ENCODE data around the gene ACY1. TPM values are rescaled to one million over a fixed set of nuclear protein-coding genes. Genes with fewer than 3 reads are reported as not detected.

ACY1 gene
- total RNA-seq, 1 donor from 2014 or later, result 19.4 TPM

DNA sequence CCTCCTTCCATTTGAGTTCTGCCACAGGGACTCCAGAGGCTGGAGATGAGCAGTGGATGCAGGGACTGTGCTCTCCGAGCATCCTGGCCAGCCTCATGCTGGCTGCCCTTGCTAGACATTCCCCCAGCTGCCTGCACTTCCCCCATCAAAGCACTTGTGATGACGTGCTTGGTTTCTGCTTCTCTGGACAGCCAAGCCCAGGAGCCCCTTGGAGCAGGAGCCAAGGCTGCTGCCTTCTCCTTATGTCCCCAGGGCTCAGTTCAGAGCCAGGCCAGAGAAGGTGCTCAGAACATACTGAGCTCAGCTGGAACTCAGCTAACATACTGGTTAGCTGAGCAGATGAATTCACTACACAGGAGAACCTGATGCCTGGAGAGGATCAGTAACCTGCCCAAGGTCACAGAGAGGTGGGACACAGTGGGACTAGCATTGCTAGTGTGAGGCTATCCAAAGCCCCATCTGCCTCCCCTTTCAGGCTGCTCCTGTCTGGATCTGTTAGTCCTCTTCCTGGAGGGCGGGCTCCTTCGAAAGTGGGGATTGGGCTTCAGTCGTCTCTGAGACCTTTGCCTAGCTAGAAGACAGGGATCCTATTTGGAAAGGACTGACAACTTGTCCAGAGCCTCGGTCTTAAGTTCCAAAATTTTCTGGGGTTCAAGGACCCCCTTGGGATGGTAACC, 20.3 kb upstream of the ACY1 start:
- DNase-seq (ENCODE audit: low read depth in 2 of 2), result no peak

- no peak for DNase-seq (ENCODE audit: low read depth in 2 of 2)
Measured at GRCh38 chr3:51963951-51964451, 19.3 kb upstream of the ACY1 start.

DNA sequence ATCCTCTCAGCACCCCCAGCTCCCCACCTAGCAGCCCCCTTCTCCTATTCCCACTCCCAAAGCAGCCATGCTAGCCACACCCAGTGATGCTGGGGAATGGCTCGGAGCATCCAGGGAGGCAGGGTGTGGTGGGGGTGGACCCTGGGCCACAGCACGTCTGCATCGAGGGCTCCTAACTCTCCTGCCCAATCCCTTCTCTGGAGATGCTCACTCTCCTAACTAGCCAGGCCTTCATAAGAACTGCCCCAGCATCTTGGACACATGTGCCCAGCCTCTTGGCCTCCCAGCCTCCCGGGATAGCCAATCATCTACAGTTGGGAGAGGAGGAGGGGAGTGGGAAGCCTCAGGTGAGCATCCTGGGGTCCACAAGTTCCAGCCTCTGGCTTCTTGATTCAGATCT, 18.8 kb upstream of the ACY1 start:
- DNase-seq (ENCODE audit: low read depth in 2 of 2), result no peak

DNA sequence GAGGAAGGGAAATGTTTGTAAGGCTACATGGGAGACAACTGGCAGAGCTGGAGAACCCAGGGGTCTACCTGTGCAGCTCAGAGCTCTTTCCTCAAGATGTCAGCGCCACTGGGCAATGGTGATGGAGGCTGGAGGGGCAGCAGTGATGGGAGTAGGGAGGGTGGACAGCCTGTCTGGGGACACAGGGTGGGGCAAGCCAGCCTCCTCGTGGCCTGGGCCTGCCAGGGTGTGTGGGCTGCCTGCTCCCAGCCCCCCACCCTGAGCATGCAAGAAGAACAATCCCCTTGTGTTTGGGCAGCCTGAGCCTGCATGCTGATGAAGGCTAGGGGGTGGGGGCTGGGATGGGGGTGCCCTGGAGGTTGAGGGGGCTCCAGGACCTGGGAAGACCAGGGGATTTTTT, 17.3 kb upstream of the ACY1 start:
- no peak for DNase-seq (ENCODE audit: low read depth in 2 of 2)

DNA sequence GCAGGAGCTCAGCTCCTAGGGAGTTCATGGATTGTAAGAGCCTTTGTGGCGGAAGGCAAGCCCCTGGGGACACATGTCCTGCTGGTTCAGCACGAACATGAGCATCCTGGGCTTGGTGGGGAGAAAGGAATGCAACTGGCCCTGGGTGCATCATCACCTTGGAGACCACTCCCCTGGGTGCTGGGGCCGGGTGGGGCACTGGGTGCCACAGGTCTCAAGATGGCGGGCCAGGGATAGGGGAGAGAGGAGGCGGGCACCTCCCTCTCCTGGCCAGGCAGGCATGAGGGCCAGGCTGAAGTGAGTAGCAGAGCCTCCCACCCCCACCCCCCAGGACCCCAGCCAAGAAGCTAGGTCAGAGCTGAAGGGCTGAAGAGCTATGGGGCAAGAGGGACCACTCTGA, 16.8 kb upstream of the ACY1 start:
- DNase-seq (ENCODE audit: low read depth in 2 of 2), result no peak

- peak in 1 of 2 donors; percentile 12 for DNase-seq (ENCODE audit: low read depth in 2 of 2)
Measured at GRCh38 chr3:51966922-51967383, 16.4 kb upstream of the ACY1 start.

DNA sequence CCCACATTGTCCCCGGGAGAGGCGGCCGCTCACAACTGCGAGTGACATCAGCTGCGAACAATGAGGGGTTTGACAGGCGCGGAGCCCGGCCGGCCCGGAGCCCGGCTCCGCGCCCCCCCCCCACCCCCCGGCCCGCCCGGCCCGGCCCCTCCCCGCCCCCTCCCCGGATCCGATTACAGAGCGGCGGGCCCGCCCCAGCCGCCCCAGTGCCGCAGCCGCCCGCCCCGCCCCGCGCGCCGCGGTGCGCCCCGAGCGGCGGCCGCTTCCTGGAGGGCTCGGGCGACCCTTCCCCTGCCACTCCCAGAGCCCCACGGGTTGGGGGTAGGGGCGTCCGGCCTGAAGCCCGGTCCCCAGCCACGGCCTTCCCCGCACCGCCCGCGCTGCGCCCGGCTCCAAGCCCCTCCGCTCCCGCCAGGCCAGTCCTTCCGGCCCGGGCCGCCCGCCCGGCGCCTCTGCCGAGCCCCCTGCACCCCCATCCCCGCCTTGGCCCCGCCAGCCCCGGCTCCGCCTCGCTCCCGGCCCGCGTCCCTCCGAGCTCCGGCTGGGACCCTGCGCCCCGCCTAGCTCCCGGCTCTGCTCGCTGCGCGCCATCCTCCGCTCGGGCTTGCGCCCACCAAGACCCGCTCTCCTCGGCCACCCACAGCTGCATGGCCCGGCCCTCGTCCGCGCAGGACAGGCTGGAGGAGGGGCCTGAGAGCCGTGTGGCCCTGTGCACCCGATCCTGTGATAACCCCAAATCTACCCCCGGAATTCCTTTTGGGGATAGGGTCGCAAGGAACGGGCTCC, 15.8 kb upstream of the ACY1 start, which contains the start of gene PCBP4:
TSS of gene PCBP4 (minus strand) at position 71 of the 786 bp plus-strand sequence. CDS start 6,214 bp downstream, outside the sequence.
- peak in 1 of 2 donors; percentile 65 for DNase-seq (ENCODE audit: low read depth in 2 of 2)

DNA sequence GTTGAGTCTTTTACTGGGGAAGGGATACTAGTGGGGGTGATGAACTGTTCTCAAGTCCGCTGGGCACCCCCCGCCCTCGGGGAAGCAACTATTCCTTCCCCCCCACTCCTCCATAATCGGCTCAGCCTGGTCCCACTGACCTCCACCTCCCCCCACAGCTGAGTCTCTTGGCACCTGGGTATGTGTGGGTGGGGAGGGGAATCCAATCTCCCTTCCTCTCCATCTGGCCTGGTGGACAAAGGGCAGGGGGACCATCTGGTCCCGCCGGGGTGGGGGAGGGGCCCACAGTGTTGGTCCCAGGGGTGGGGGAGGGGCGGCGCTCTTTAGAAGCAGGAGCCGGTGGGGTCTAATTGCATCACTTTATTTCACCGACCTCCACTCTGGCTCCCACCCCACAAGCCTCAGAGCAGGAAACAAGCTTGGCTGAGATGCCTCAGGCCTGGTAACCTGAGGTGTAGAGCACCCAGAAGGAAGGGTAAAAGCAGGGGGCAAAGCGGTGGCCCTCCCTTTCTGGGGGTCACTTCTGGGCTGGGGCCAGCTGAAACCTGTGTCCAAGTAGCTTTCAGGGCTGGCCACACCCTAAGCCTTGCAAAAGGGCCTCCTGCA, 15.1 kb upstream of the ACY1 start:
- DNase-seq (ENCODE audit: low read depth in 2 of 2), result peak in 1 of 2 donors; percentile 25

- no peak for DNase-seq (ENCODE audit: low read depth in 2 of 2)
Measured at GRCh38 chr3:51968883-51969678, 14.3 kb upstream of the ACY1 start.

DNA sequence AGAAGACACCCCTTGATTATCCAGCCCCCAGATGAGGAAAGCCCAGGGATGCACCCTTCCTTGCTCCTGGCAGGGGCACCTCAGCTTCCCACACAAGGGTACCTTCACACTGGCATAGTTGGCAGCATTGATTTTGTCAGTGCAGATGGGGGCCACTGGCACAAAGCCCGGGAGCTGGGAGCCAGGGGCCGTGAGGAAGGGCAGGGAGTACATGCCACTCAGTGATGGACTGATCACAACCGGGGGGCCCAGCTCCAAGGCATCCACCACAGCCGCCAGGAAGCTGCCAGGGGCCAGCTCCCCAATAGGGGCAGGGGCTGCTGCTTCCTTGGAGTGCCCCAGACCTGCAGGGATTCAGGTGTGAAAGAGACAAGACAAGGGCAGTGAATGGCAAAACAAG, 13.5 kb upstream of the ACY1 start:
- DNase-seq (ENCODE audit: low read depth in 2 of 2), result no peak

GRCh38 chr3:51970606-51971300, 12.6 kb upstream of the ACY1 start:
- DNase-seq (ENCODE audit: low read depth in 2 of 2), result no peak

DNA sequence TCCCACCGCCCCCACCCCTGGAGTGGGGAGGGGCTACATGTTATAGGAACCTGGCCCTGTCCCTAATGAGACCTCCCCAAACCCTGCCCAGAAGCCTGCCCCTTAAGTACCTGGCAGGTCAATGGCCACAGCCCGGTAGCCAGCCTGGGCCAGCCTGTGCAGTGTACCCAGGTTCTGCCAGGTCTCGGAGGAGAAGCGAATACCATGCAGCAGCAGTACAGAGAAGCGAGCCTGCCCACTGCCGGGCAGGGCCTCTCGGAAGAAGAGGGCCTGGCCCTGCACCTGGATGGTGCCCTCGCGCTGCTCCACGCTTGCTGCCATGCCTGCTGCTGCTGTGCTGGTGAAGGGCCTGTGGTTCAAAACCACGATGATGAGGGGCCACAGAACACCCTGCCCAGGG, 12.0 kb upstream of the ACY1 start:
- no peak for DNase-seq (ENCODE audit: low read depth in 2 of 2)

- DNase-seq (ENCODE audit: low read depth in 2 of 2), result peak in 1 of 2 donors; percentile 14
Measured at GRCh38 chr3:51974277-51974962, 8.9 kb upstream of the ACY1 start.

DNA sequence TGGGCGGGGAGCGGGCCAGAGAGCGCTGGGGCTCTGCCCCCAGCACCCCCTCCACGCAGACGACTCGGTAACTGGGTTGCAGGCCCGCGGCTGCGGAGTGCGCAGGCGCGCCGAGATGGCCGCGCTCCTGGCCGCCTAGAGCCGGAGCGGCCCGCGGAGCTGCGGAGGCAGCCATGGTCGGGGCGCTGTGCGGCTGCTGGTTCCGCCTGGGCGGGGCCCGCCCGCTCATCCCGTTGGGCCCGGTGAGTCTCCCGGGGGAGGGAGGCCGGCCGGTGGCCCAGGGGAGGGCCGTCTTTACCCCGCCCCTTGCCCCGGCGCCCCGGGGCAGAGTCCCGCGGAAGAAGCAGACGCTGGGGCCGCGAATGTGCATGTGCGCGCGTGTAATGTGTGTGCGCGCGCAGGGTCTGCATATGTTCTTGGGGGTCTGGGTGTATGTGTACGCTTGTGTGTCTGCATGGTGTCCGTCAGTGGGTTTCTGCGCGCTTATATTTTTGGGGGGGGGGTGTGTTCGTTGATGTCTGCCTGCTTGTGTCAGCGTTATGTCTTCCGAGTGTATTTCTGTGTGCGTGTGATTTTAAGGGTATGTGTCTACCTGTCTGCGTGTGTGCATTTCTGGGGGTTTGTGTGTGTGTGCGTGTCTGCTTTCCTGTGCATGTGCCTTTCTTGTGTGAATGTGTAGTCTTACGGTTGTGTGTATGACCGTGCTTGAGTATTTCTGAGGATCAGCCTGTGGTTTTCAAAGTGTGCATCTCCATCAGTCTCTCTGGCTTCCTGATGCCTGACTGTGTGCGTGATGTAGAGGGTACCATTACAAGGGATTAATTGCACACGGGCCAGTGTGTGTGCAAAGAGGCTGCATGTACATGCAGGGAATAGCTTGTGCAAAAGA, 8.1 kb upstream of the ACY1 start, which contains the start of gene ABHD14A:
TSS of gene ABHD14A (plus strand) at position 102 of the 889 bp plus-strand sequence. CDS start at position 174, 72 bp downstream.
- DNase-seq (ENCODE audit: low read depth in 2 of 2), result peak in 1 of 2 donors; percentile 67

- DNase-seq (ENCODE audit: low read depth in 2 of 2), result peak in 1 of 2 donors; percentile 58
Measured at GRCh38 chr3:51975852-51976549, 7.3 kb upstream of the ACY1 start.

DNA sequence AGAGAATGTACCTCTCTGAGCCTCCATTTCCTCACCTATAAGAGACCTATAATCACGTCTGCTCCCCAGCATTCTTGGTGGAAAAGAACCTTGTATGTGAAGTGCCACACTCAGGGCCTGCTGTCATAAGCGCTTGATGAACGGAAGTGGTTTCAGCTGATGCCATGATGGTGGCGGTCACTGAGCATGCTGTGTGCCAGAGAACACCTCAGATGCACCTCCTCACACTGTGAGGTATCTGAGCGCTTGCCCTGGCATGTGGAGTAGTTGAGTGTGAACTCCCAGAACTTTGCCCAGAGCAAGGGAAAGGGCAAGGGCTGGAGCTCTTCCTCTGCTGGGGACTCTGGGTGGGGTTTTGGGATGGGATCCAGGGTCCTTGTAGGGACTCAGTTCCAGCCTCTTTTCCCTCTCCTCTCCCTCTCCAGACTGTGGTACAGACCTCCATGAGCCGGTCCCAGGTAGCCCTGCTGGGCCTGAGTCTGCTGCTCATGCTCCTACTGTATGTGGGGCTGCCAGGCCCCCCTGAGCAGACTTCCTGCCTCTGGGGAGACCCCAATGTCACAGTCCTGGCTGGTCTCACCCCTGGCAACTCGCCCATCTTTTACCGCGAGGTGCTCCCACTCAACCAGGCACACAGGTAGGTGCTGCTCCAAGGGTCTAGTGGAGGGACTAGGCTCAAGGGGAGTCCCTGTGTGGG, 5.7 kb upstream of the ACY1 start:
- DNase-seq (ENCODE audit: low read depth in 2 of 2), result no peak

GRCh38 chr3:51978143-51978502, 5.2 kb upstream of the ACY1 start:
- DNase-seq (ENCODE audit: low read depth in 2 of 2), result no peak

DNA sequence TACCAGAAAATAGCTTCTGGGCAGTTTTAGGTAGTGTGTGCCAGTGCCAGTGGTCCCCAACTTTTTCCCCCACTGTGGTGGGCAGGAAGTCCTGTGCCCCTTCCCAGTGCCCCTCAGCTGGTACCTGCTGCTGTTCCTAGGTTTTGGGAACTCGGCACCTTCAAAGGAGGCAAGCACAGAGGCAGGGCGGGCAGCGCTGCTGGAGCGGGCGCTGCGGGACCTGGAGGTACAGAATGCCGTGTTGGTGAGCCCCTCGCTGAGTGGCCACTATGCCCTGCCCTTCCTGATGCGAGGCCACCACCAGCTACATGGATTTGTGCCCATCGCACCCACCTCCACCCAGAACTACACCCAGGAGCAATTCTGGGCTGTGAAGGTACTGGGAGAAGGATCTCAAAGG, 3.1 kb upstream of the ACY1 start:
- DNase-seq (ENCODE audit: low read depth in 2 of 2), result no peak

All from dermis microvascular lymphatic vessel endothelial cell (primary cell).